Esophagus muscularis mucosa (tissue), 4 donors: Measurements from ENCODE around the gene CC2D2B. TPM values are rescaled to one million over a fixed set of nuclear protein-coding genes. Genes with fewer than 3 reads are reported as not detected.
A peak's percentile ranks its signal among the peaks of the same experiment; 100 is the strongest.
"Not testable (repeated sequence)": the region's sequence is repeated elsewhere in the genome, so short reads cannot be mapped to it uniquely, and the experiment has no call there.

Experiments used
- DNase-seq: peaks from one replicate; pipeline ENCODE4 v3.0.0-alpha.2; 2017; ENCODE audit errors: extremely low spot score
- H3K27ac ChIP-seq, 4 donors: fragments of 200-600 bp; sonication (generic); replicated peaks in 1 of 4; 1 replicate in 3 of 4; 2 replicates in 1 of 4; pipeline ENCODE4 v1.5.1; 2016 to 2019; ENCODE audit warnings: mild to moderate bottlenecking in 1 of 4
- H3K27me3 ChIP-seq, 4 donors: fragments of 200-600 bp; sonication (generic); one replicate each; pipeline versions ENCODE4 v1.5.1 to v1.6.0; 2016 to 2019
- H3K36me3 ChIP-seq, 4 donors: fragments of 200-600 bp; sonication (generic); one replicate each; pipeline ENCODE4 v1.5.1; 2016 to 2019
- H3K4me1 ChIP-seq, 4 donors: fragments of 200-600 bp; sonication (generic); one replicate each; pipeline ENCODE4 v1.5.1; 2016 to 2019
- H3K4me3 ChIP-seq, 4 donors: fragments of 200-600 bp; sonication (generic); 1 replicate in 2 of 4; 2 replicates in 2 of 4; pipeline ENCODE4 v1.5.1; 2016 to 2019; ENCODE audit warnings: mild to moderate bottlenecking in 4 of 4, moderate library complexity in 1 of 4
- H3K9me3 ChIP-seq, 4 donors: fragments of 200-600 bp; sonication (generic); 1 replicate in 3 of 4; 2 replicates in 1 of 4; pipeline ENCODE4 v1.5.1; 2016 to 2019
- EP300 ChIP-seq: sonication (generic); formaldehyde crosslinking; IDR thresholded peaks from one replicate; pipeline ENCODE4 v1.6.1; 2017; ENCODE audit warnings: antibody characterized with exemption
- POLR2A ChIP-seq: fragments of 450-650 bp; IDR thresholded peaks from one replicate; pipeline ENCODE4 v1.6.1; 2017; ENCODE audit warnings: antibody characterized with exemption, moderate library complexity, mild to moderate bottlenecking, low read depth
- POLR2AphosphoS5 ChIP-seq, 2 donors: sonication (generic); formaldehyde crosslinking; IDR thresholded peaks; one replicate each; pipeline ENCODE4 v1.6.1; 2017; ENCODE audit warnings: antibody characterized with exemption in 2 of 2
- WGBS: methylation state at CpG from one replicate; pipeline ENCODE4 v1.1.5; 2018; 5-methylcytosine and 5-hydroxymethylcytosine counted together
- intact Hi-C: fragments of 100-400 bp; cut with DNase I; formaldehyde crosslinking; loops from one replicate; pipeline ENCODE4 v1.15.1; 2023
- total RNA-seq, 4 donors: library from RNA; depleted of rRNA; stranded (reverse); fragments of >200 nt; gene quantifications; one replicate each; pipeline versions ENCODE4 v1.1.0 to v1.2.1, GENCODE V29; 2016
- TF ChIP-seq, protein P1 (sequence below), 3 experiments: fragments of 200-600 bp in 2 of 3; fragments of 450-650 bp in 1 of 3; sonication (generic) in 2 of 3; IDR thresholded peaks; one replicate each; pipeline ENCODE4 v1.5.1; 2017 to 2019; ENCODE audit warnings: antibody characterized with exemption in 3 of 3, mild to moderate bottlenecking in 2 of 3, moderate library complexity in 1 of 3

The CC2D2B gene
- total RNA-seq, 4 donors from 2014 or later, result 1.2 to 2.9 (median 1.8) TPM

DNA sequence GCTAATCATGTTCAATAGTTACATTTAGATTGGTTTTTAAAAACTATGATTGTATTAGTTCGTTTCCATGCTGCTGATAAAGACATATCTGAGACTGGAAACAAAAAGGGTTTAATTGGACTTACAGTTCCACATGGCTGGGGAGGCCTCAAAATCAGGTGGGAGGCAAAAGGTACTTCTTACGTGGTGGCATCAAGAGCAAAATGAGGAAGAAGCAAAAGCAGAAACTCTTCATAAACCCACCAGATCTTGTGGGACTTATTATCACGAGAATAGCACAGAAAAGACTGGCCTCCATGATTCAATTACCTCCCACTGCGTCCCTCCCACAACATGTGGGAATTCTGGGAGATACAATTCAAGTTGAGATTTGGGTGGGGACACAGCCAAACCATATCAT is 34.1 kb upstream of the CC2D2B start:
- 87% methylated on average over 4 of the region's 4 CpGs for WGBS
- H3K4me1 ChIP-seq, result no peaks in the 10 kb centered on the region
- no peak for TF ChIP-seq EP300
- no peak for TF ChIP-seq POLR2A
- TF ChIP-seq, protein P1, sequence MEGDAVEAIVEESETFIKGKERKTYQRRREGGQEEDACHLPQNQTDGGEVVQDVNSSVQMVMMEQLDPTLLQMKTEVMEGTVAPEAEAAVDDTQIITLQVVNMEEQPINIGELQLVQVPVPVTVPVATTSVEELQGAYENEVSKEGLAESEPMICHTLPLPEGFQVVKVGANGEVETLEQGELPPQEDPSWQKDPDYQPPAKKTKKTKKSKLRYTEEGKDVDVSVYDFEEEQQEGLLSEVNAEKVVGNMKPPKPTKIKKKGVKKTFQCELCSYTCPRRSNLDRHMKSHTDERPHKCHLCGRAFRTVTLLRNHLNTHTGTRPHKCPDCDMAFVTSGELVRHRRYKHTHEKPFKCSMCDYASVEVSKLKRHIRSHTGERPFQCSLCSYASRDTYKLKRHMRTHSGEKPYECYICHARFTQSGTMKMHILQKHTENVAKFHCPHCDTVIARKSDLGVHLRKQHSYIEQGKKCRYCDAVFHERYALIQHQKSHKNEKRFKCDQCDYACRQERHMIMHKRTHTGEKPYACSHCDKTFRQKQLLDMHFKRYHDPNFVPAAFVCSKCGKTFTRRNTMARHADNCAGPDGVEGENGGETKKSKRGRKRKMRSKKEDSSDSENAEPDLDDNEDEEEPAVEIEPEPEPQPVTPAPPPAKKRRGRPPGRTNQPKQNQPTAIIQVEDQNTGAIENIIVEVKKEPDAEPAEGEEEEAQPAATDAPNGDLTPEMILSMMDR (IDR thresholded peaks at IDR 0.05), result no peak
- TF ChIP-seq POLR2AphosphoS5 (IDR thresholded peaks at IDR 0.05), result no peak
- no peak overlapping the region for H3K4me3 ChIP-seq
- intact Hi-C loops, result no loop called here
- H3K27ac ChIP-seq, result no peak overlapping the region
- H3K36me3 ChIP-seq, result peaks cover 0 to 64% (median 29%) of the 10 kb centered on the region in 4 donors
- no peak for DNase-seq
- H3K9me3 ChIP-seq, result no peaks in the 10 kb centered on the region
- H3K27me3 ChIP-seq, result no peaks in the 10 kb centered on the region

DNA sequence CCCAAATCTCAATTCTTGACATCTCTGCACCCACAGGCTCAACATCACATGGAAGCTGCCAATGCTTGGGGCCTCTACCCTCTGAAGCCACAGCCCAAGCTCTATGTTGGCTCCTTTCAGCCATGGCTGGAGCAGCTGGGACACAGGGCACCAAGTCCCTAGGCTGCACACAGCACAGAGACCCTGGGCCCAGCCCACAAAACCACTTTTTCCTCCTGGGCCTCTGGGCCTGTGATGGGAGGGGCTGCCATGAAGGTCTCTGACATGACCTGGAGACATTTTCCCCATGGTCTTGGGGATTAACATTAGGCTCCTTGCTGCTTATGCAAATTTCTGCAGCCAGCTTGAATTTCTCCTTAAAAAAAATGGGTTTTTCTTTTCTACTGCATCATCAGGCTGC is 33.0 kb upstream of the CC2D2B start:
- not testable (repeated sequence) for DNase-seq
- peaks cover 0 to 64% (median 28%) of the 10 kb centered on the region in 4 donors for H3K36me3 ChIP-seq

DNA sequence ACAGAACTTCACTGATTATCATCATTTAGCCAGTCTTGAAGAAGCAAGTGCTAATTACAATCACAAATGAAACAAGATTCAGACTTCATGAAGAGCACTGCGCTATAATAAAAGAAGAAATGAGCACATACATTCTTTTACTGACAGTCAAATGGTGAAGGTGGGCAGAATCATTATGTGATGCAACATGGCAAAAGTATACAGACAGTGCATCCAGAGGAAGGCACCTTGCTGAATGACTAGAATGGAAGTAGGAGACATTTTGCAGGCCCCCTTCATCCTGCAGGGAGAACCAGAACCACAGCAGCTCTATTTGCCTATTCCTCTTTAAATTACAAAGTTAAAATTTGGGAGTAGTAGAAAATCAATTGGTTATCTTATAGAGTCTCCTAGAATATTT is 31.0 kb upstream of the CC2D2B start:
- H3K4me3 ChIP-seq, result no peak overlapping the region
- peaks cover 0 to 12% (median 4%) of the 10 kb centered on the region in 4 donors for H3K4me1 ChIP-seq
- H3K27ac ChIP-seq, result no peak overlapping the region
- 100% methylated on average over 1 of the region's 1 CpG for WGBS
- no peak for DNase-seq
- no peak for TF ChIP-seq POLR2A
- TF ChIP-seq, protein P1 (IDR thresholded peaks at IDR 0.05), result no peak
- TF ChIP-seq EP300, result no peak
- TF ChIP-seq POLR2AphosphoS5 (IDR thresholded peaks at IDR 0.05), result no peak
- H3K27me3 ChIP-seq, result no peaks in the 10 kb centered on the region
- H3K36me3 ChIP-seq, result peaks cover 0 to 45% (median 22%) of the 10 kb centered on the region in 4 donors
- H3K9me3 ChIP-seq, result no peaks in the 10 kb centered on the region
- intact Hi-C loops, result no loop called here

More for the DNA sequence above, 33.0 kb upstream of the CC2D2B start:
- H3K9me3 ChIP-seq, H3K27me3 ChIP-seq, H3K4me3 ChIP-seq, H3K4me1 ChIP-seq, intact Hi-C loops, H3K27ac ChIP-seq: not testable (repeated sequence)

DNA sequence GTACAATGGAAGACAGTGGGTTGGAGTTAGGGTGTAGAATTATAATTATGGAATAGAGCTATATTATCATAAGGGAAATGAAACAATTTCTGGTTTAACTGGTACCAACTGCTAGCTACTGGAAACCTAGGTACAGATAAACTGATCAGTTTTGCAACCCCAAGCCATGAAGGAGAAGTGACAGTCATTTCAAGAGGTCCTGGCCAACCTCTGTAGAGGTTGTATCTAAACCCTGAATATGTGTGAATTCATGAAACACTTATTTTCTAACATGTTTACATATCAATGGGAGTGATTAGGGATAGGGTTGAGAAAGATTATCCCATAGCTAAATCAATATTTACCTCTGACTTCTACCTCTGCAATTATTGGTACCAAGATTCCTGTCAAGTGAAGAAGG is 29.9 kb upstream of the CC2D2B start:
- Histone ChIP-seq H3K4me1 (peaks cover 0 to 15% (median 4%) of the 10 kb centered on the region in 4 donors), H3K27me3 (no peaks in the 10 kb centered on the region), H3K9me3 (no peaks in the 10 kb centered on the region), H3K4me3 (no peak overlapping the region), H3K27ac (no peak overlapping the region), H3K36me3 (peaks cover 0 to 34% (median 16%) of the 10 kb centered on the region in 4 donors)
- DNase-seq, result no peak
- intact Hi-C loops, result no loop called here
- TF ChIP-seq, protein P1 (IDR thresholded peaks at IDR 0.05), result no peak
- TF ChIP-seq EP300 (no peak), POLR2AphosphoS5 (IDR thresholded peaks at IDR 0.05) (no peak), POLR2A (no peak)

DNA sequence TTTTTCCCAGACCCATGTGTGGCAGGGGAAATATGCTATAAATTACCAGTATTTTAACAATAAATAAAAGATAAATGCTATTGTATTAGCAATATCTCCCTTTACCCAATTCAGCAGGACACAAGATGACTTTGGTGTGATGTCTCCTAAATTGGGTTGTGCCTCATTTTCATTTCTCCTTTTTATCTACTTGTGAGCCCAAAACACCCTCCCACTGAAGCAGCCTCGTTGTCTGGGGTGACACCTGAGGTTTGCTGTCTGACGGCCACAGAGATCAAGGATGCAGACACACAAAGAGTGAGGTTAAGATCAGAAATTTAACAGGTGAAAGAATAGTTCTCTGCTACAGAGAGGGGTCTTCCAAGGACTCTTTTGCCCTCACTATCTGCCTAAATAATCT is 27.1 kb upstream of the CC2D2B start:
- WGBS, result 88% methylated on average over 2 of the region's 2 CpGs
- Histone ChIP-seq H3K9me3 (no peaks in the 10 kb centered on the region), H3K4me3 (no peak overlapping the region), H3K4me1 (peaks cover 0 to 15% (median 4%) of the 10 kb centered on the region in 4 donors), H3K27ac (peak overlapping the region; percentile 21 to 41 (median 34)), H3K36me3 (peaks cover 0 to 8% (median 2%) of the 10 kb centered on the region in 4 donors), H3K27me3 (no peaks in the 10 kb centered on the region)
- no peak for DNase-seq
- TF ChIP-seq POLR2AphosphoS5 (IDR thresholded peaks at IDR 0.05) (no peak), POLR2A (no peak), EP300 (no peak)
- TF ChIP-seq, protein P1 (IDR thresholded peaks at IDR 0.05), result no peak
- intact Hi-C loops, result no loop called here
